Measurements from ENCODE around the gene NSUN2.

Gene NSUN2

GRCh38 chr5:6551287-6551954 is 81.4 kb downstream of the NSUN2 start:
- DNase-seq (ENCODE audit: low read depth), result no peak
- no peak overlapping the region for H3K4me3 ChIP-seq (ENCODE audit: low read depth, low read length)
- no peak for TF ChIP-seq CTCF (IDR thresholded peaks at IDR 0.05; ENCODE audit: low read depth, low read length)
- no peak for TF ChIP-seq MYC (IDR thresholded peaks at IDR 0.05; ENCODE audit: low read depth, low read length)
- no peak for TF ChIP-seq POLR2A (IDR thresholded peaks at IDR 0.05; ENCODE audit: extremely low read depth, insufficient read length)

- TF ChIP-seq CTCF (IDR thresholded peaks at IDR 0.05; ENCODE audit: low read depth, low read length) (no peak), MAX (IDR thresholded peaks at IDR 0.05; ENCODE audit: low read depth, low read length) (no peak)
- DNase-seq (ENCODE audit: low read depth), result no peak
- H3K4me3 ChIP-seq (ENCODE audit: low read depth, low read length), result no peak overlapping the region
Observed at GRCh38 chr5:6550628-6551027, 82.2 kb downstream of the NSUN2 start.
